ENCODE measurements around the gene ALB. TPM values are rescaled to one million over a fixed set of nuclear protein-coding genes. Genes with fewer than 3 reads are reported as not detected.

ALB gene
- total RNA-seq, 4 donors from 2014 or later = 0.62 TPM; not detected in 3

- Histone ChIP-seq H3K4me3 (no peak overlapping the region), H3K27me3 (no peaks in the 10 kb centered on the region), H3K9me3 (no peaks in the 10 kb centered on the region), H3K36me3 (no peaks in the 10 kb centered on the region), H3K27ac (no peak overlapping the region), H3K4me1 (no peaks in the 10 kb centered on the region)
- 64 to 86% methylated on average over 3 of the region's 3 CpGs for WGBS, 2 donors
- TF ChIP-seq POLR2A (IDR thresholded peaks at IDR 0.05) = no peak
- intact Hi-C loops (cut with DNase I) = no loop called here
- no peak for DNase-seq
Observed at GRCh38 chr4:73410916-73411730, 7.0 kb downstream of the ALB start.

- intact Hi-C loops (cut with DNase I) = no loop called here
- Histone ChIP-seq H3K36me3 (no peaks in the 10 kb centered on the region), H3K4me3 (no peak overlapping the region), H3K27me3 (no peaks in the 10 kb centered on the region), H3K9me3 (no peaks in the 10 kb centered on the region), H3K27ac (no peak overlapping the region), H3K4me1 (no peaks in the 10 kb centered on the region)
- TF ChIP-seq CTCF (IDR thresholded peaks at IDR 0.05) = no peak
- no peak for TF ChIP-seq POLR2A (IDR thresholded peaks at IDR 0.05)
- WGBS, 2 donors = 88 to 96% methylated on average over 8 of the region's 8 CpGs
- DNase-seq = no peak
Observed at GRCh38 chr4:73411731-73412414, 7.8 kb downstream of the ALB start.

- WGBS, 2 donors = 75 to 83% methylated on average over 4 of the region's 4 CpGs
- intact Hi-C loops (cut with DNase I) = no loop called here
- H3K9me3 ChIP-seq = no peaks in the 10 kb centered on the region
- H3K27ac ChIP-seq = no peak overlapping the region
- H3K27me3 ChIP-seq = no peaks in the 10 kb centered on the region
- H3K36me3 ChIP-seq = no peaks in the 10 kb centered on the region
- TF ChIP-seq POLR2A (IDR thresholded peaks at IDR 0.05) (no peak), CTCF (IDR thresholded peaks at IDR 0.05) (no peak)
- no peak for DNase-seq
- no peaks in the 10 kb centered on the region for H3K4me1 ChIP-seq
- no peak overlapping the region for H3K4me3 ChIP-seq
Observed at GRCh38 chr4:73413294-73413755, 9.2 kb downstream of the ALB start.

- Histone ChIP-seq H3K27me3 (no peaks in the 10 kb centered on the region), H3K4me1 (no peaks in the 10 kb centered on the region), H3K9me3 (no peaks in the 10 kb centered on the region), H3K27ac (no peak overlapping the region), H3K36me3 (no peaks in the 10 kb centered on the region), H3K4me3 (no peak overlapping the region)
- DNase-seq = no peak
- no peak for TF ChIP-seq CTCF (IDR thresholded peaks at IDR 0.05)
- TF ChIP-seq POLR2A (IDR thresholded peaks at IDR 0.05) = no peak
- intact Hi-C loops (cut with DNase I) = no loop called here
- WGBS, 2 donors = 53 to 57% methylated on average over 2 of the region's 2 CpGs
Observed at GRCh38 chr4:73414936-73415271, 10.8 kb downstream of the ALB start.

- WGBS, 2 donors = 92 to 93% methylated on average over 2 of the region's 2 CpGs
- H3K9me3 ChIP-seq = no peaks in the 10 kb centered on the region
- H3K4me1 ChIP-seq = no peaks in the 10 kb centered on the region
- no peaks in the 10 kb centered on the region for H3K27me3 ChIP-seq
- no peaks in the 10 kb centered on the region for H3K36me3 ChIP-seq
- DNase-seq = no peak
- intact Hi-C loops (cut with DNase I) = no loop called here
- no peak overlapping the region for H3K27ac ChIP-seq
- TF ChIP-seq POLR2A (IDR thresholded peaks at IDR 0.05) (no peak), CTCF (IDR thresholded peaks at IDR 0.05) (no peak)
- no peak overlapping the region for H3K4me3 ChIP-seq
Observed at GRCh38 chr4:73415807-73416238, 11.7 kb downstream of the ALB start.

All from esophagus squamous epithelium (tissue), 5 donors.